ENCODE results near the gene PLIN4.
A peak's percentile ranks its signal among the peaks of the same experiment; 100 is the strongest.
"Not testable (repeated sequence)": the region's sequence is repeated elsewhere in the genome, so short reads cannot be mapped to it uniquely, and the experiment has no call there.

The PLIN4 gene

DNA sequence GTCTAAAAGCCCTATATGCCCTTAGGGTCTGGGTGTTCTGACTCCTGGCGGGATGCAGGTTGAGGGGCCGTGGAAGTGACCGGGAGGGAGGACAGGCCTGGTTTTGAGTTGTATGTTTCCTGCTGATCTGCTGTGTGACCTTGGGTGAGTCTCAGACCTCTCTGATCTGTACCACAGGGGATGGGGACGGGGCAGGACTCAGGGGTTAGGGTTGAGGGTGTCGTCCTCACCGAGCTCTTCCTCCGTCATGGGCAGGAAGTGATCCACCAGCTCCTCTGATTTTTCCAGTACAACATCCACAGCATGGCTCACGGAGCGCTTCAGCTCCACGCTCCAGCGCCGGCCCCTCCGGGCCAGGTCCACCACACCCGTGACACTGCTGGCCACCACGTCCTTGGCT is 10.6 kb upstream of the PLIN4 start:
- DNase-seq (ENCODE audit: low read depth, low spot score): no peak
- CTCF ChIA-PET: no interaction called here
- POLR2A ChIA-PET: no interaction called here

DNA sequence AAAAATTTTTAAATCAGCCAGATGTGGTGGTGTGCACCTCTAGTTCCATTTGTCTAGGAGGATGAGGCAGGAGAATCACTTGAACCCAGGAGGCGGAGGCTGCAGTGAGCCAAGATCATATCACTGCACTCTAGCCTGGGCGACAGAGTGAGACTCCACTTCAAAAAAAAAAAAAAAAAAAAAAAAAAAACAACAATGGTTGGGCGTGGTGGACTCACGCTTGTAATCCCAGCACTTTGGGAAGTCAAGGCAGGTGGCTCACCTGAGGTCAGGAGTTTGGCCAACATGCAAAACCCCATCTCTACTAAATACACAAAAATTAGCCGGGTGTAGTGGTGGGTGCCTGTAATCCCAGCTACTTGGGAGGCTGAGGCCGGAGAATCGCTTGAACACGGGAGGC is 9.1 kb upstream of the PLIN4 start:
- CTCF ChIA-PET: interaction anchor here (2.0 kb wide), 1 partner anchor 32 kb away, joined by 5 read pairs; the partner anchor contains the start of gene SEMA6B
- POLR2A ChIA-PET; H3K4me3 ChIP-seq (ENCODE audit: low read depth, low read length); DNase-seq (ENCODE audit: low read depth, low spot score): not testable (repeated sequence)

More for the DNA sequence above, 10.6 kb upstream of the PLIN4 start:
- TF ChIP-seq, protein P1, sequence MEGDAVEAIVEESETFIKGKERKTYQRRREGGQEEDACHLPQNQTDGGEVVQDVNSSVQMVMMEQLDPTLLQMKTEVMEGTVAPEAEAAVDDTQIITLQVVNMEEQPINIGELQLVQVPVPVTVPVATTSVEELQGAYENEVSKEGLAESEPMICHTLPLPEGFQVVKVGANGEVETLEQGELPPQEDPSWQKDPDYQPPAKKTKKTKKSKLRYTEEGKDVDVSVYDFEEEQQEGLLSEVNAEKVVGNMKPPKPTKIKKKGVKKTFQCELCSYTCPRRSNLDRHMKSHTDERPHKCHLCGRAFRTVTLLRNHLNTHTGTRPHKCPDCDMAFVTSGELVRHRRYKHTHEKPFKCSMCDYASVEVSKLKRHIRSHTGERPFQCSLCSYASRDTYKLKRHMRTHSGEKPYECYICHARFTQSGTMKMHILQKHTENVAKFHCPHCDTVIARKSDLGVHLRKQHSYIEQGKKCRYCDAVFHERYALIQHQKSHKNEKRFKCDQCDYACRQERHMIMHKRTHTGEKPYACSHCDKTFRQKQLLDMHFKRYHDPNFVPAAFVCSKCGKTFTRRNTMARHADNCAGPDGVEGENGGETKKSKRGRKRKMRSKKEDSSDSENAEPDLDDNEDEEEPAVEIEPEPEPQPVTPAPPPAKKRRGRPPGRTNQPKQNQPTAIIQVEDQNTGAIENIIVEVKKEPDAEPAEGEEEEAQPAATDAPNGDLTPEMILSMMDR (IDR thresholded peaks at IDR 0.05; ENCODE audit: insufficient read depth, low read length, missing control alignments): no peak
- H3K4me3 ChIP-seq (ENCODE audit: low read depth, low read length): no peak overlapping the region

DNA sequence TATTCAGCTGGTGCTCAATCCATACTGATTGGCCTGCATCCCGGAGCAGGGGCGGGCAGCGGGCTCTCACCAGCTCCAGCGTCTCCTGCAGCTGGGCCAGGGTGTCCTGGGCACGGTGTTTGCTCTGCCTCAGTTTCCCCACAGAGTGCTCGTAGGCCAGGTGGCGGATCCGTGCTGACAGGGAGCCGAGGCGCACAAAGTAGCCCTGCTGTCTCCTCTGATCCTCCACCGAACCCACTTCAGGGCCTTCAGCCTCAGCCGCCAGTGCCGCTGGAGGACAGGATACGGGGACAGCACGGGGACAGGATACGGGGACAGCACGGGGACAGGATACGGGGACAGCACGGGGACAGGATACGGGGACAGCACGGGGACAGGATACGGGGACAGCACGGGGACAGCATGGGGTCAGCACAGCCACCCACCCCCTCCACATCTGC is 7.3 kb upstream of the PLIN4 start:
- H3K4me3 ChIP-seq (ENCODE audit: low read depth, low read length): no peak overlapping the region
- TF ChIP-seq, protein P1 (IDR thresholded peaks at IDR 0.05; ENCODE audit: insufficient read depth, low read length, missing control alignments): no peak
- ChIA-PET POLR2A (interaction anchor here (1.0 kb wide), 1 partner anchor 10 kb away, joined by 4 read pairs; the partner anchor contains the start of gene PLIN5), CTCF (interaction anchor here (0.6 to 5.8 kb wide), 25 partner anchors 9 to 261 kb away, joined by 3 to 84 read pairs (median 3); partner anchors contain the start of genes CHAF1A, LRG1 and PLIN5)
- no peak for DNase-seq (ENCODE audit: low read depth, low spot score)

DNA sequence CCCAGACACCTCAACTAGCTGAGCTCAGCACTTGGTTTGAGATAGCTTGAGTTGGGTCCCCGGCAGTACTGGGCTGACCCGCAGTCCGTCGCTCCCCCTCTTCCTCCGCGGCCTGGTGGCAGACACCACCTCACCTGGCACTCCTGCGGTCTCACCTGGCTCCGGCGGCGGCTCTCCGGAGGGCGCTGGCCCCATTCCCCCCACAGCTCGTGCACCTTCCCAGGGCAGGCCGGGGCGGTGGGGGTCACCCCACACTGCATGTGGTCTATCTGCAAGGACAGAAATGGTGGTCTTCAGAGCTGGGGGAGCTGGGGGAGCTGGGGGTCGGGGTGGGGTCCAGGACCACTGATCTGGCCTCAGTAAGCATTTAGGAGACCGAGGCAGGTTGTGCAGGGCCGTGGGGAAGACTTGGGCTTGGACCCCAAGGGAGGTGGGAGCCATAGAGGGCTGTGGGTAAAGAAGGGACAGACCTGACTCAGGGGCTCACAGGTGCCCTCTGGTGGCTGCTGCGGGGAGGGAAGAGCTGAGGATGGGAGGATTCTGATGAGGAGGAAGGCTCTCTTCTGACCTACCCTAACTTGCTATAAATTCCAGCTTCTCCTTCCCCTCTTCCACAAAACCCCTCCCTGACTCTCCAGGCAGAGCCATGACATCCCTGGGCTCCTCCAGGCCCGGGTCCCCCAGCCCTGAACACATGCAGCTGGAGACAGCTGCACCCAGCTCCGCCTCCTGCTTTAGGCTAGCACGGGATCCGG is 6.7 kb upstream of the PLIN4 start:
- ChIA-PET POLR2A (interaction anchor here (1.0 kb wide), 1 partner anchor 10 kb away, joined by 4 read pairs; the partner anchor contains the start of gene PLIN5), CTCF (interaction anchor here (0.6 to 5.8 kb wide), 23 partner anchors 9 to 261 kb away, joined by 3 to 84 read pairs (median 4); partner anchors contain the start of genes CHAF1A, LRG1 and PLIN5)
- TF ChIP-seq, protein P1 (IDR thresholded peaks at IDR 0.05; ENCODE audit: insufficient read depth, low read length, missing control alignments): peak; percentile 83
- no peak for DNase-seq (ENCODE audit: low read depth, low spot score)
- no peak overlapping the region for H3K4me3 ChIP-seq (ENCODE audit: low read depth, low read length)

DNA sequence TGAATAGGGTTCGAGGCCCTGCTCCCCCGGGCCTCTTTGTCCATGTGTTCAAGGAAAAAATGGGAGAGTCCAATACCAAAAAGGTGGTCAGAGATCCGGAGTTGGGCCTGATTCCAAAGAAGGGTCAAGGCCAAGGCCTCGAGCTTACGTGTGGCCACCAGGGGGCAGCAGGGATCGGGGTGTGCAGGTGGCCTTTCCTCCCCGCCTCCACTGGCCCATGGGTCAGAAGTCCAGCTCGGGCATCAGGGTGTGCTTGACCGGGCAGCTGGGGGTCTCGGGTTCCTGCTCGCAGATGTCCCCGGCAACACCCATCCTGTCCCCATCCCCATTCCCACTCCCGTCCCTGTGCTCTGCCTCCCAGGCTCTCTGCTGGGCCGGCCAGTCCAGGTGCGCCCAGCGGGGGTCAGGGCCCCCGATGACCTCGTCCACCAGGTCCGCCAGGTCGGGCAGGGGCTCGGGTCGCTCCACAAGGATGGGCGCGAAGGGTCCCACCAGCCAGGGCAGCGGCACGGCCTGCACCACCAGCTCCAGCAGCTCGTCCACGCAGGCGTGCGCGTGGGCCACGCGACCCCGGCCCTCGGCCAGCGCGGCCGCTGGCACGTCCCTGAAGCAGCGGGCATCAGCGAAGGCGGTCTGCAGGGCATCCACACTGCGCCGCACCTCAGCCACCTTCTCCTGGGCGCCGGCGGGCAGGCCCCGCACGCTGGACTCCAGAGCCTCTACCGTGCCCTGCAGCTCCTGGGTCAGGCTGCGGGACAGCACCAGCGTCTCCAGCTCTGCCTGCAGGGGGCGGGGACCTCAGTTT is 5.2 kb upstream of the PLIN4 start:
- no peak for DNase-seq (ENCODE audit: low read depth, low spot score)
- no peak overlapping the region for H3K4me3 ChIP-seq (ENCODE audit: low read depth, low read length)
- ChIA-PET CTCF (interaction anchor here (0.8 to 5.8 kb wide), 14 partner anchors 7 to 277 kb away, joined by 3 to 84 read pairs (median 6); partner anchors contain the start of genes PLIN5, SEMA6B and YJU2), POLR2A (no interaction called here)
- TF ChIP-seq, protein P1 (IDR thresholded peaks at IDR 0.05; ENCODE audit: insufficient read depth, low read length, missing control alignments): peak; percentile 76

DNA sequence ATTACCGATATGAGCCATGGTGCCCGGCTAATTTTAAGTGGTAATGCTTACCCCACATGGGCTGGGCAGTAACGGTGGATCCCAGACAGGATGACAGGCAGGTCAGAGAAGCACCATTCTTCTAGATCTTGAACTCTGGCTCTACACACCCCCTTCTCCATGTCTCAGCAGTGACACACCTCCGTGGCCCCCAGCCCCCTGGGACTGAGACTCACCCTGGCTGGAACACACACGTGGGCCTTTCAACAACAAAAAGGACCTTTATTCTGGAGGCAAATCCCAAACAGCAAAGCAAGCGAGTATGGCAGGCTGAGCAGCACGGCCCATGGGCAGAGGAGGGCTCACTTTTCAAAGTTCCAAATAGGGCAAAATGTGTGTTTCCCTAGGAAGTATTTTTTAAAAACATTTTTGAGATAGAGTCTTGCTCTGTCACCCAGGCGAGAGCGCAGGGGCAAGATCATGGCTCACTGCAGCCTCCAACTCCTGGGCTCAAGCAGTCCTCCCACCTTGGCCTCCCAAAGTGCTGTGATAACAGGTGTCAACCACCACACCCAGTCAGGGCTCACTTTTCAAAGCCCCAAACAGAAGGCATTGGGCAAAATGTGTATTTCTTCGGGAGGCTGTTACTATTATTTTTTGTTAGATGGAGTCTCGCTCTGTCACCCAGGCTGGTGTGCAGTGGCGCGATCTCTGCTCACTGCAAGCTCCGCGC is 4.2 kb upstream of the PLIN4 start:
- no peak for DNase-seq (ENCODE audit: low read depth, low spot score)
- TF ChIP-seq, protein P1 (IDR thresholded peaks at IDR 0.05; ENCODE audit: insufficient read depth, low read length, missing control alignments): no peak
- CTCF ChIA-PET: interaction anchor here (1.0 to 5.8 kb wide), 7 partner anchors 14 to 275 kb away, joined by 3 to 84 read pairs (median 19); partner anchors contain the start of genes PLIN5 and YJU2
- POLR2A ChIA-PET: no interaction called here
- H3K4me3 ChIP-seq (ENCODE audit: low read depth, low read length): no peak overlapping the region

All from AG04449 (cell line).